GM19397 (cell line): Measurements from ENCODE around the gene RBSN.

Source experiments
- ATAC-seq: cut with Tn5 transposase; IDR thresholded peaks from one replicate; pipeline ENCODE4 v1.9.1; 2021; ENCODE audit warnings: mild to moderate bottlenecking, moderate library complexity; ENCODE audit not compliant: unreplicated experiment

Gene RBSN

DNA sequence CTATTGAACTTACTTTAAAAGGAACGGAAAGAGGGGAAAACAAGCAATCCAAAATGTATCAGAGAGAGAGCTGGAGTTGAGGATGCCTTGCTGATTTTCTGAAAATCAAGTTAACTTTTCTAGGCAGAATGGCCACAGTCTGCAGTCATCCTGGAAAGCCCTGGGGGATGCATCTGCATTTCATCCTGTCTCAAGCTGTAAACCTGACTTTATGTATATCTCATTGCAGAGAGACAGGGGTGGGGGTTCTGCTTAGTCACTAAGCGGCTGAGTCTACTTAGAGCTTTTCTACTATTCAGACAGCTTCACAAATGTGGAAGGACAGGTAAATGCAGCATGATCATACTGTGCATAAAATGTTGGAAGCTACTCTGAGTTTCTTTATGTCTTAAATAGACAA lies 75.2 kb downstream of the RBSN start:
- no peak for ATAC-seq

DNA sequence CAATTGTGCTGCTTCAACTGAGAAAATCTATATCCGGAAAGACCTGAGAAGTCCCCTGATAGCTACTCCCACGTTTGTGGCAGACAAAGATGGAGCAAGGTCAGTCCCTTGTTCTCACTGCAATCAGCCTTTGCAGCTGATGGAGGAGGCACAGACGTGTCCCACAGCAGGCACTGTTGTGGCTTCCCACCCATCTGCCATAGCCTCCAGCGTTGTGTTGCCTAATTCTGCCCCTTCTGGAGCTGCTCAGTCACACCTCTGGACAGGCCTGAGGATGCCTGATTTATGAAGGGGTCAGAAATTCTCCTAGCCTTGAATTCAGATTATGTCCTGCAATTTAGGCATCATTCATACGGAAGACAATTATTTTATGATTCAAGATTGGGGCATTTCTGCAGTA lies 75.7 kb downstream of the RBSN start:
- ATAC-seq, result no peak
